Activated CD4-positive, alpha-beta T cell treated with anti-CD3 and anti-CD28 coated beads, Interleukin-2, amount 50 U/mL, for 48 hours (primary cell): ENCODE results near the gene LENG9.
"Not testable (repeated sequence)": the region's sequence is repeated elsewhere in the genome, so short reads cannot be mapped to it uniquely, and the experiment has no call there.

ENCODE experiments used
- DNase-seq, 2 experiments: peaks; one replicate each; pipeline ENCODE4 v3.0.0-alpha.2; 2020

Gene LENG9

DNA sequence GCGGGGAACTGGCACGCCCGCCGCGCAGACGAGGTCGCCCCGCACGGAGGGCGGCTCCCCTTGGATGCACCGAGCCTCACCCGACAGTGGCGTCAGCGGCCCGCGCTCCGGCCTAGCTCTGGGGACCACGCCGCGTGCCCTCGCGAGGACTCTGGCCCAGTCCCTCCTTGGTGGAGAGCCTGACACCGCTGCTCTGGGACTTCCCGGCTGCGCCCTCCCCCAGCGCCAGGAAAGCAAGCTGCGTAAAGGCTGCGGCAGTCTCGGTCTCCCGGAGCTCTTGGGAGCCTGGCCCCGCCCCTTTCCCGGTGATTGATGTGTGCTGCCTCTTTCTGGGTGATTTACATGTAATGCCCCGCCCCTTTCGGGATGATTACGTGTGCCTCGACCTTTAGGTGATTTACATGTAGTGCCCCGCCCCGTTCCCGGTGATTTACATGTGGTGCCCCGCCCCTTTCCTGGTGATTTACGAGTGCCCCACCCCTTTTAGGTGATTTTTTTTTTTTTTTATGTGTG lies at the start of gene LENG9:
TSS of gene LENG9 (minus strand) at position 248 of the 513 bp plus-strand sequence. CDS start 252 bp downstream, outside the sequence.
- DNase-seq = peak; percentile 99

DNA sequence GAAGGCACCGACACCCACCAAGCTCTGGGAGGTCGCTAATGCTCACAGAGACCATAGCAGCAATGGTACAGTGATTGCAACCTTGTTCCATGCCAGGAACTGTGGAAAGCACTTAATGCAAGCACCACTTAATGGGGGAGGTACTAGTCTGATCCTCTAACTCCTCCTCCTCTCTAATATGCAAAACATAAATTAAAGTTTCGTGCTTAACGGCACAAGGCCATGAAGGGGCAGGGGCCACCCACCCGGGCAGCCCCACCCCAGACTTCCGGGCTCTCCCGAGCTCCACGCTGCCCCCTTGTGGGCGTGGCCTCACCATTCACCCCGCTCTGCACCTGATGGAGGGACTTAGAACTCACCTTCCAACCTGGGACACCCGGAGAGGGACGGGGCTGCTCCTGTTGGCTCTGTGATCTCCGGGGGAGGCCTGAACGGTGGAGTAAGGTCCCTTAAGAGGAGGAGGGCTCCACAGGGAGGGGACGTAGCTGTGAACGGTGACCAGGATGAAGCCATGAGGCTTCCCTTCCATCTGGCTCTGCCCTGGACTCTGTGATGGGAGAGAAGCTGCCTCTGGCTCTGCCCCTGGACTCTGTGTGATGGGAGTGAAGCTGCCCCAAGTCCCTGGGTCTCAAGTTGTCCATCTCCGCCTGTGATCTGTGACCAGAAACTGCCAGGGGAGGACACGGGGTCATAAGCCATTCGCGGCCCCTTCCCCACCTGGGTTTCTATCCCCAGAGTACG lies 45.8 kb upstream of the LENG9 start:
- DNase-seq = not testable (repeated sequence)

DNA sequence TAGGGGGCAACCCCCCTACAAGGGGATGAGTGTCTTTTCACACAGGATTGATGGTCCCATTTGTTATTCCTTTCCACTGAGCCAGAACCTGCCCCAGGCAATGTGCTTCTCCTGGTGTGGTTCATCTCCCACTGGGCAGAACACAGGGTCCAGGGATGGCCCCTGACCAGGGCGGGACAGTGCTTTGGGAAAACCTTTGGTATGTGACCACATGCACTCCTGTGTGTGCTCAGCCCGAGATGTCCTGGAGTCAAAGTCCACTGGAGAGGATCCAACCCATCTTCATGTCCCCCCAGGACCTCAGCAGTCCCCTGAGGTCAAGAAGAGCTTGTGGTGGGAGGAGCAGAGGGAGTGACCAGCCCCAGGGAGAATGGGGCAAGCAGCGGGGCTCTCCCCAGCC lies 44.9 kb upstream of the LENG9 start:
- not testable (repeated sequence) for DNase-seq

DNA sequence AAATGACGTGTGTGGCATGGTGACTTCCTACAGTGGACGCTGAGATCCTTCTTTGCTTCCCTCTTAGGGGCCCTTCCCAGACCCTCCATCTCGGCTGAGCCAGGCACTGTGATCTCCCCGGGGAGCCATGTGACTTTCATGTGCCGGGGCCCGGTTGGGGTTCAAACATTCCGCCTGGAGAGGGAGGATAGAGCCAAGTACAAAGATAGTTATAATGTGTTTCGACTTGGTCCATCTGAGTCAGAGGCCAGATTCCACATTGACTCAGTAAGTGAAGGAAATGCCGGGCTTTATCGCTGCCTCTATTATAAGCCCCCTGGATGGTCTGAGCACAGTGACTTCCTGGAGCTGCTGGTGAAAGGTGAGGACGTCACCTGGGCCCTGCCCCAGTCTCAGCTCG lies 44.2 kb upstream of the LENG9 start:
- DNase-seq = no peak

GRCh38 chr19:54507038-54507717 lies 43.6 kb upstream of the LENG9 start:
- not testable (repeated sequence) for DNase-seq

GRCh38 chr19:54506079-54506478 lies 42.5 kb upstream of the LENG9 start:
- no peak for DNase-seq

DNA sequence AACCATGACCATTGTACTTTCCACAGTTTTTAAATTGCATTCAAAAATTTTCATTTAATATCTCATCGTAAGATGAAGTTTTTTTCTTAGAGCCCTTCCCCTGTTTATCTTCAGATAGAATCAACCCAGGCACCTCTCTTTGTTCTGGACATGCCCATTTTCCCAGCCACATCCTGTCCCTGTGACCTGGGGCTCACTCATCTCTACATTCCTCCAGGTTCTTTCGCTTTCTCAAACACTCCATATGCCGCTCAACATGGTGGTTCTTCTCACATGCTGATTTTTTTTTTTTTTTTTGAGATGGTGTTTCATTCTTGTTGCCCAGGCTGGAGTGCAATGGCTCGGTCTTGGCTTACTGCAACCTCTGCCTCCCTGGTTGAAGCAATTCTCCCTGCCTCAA lies 42.0 kb upstream of the LENG9 start:
- not testable (repeated sequence) for DNase-seq

DNA sequence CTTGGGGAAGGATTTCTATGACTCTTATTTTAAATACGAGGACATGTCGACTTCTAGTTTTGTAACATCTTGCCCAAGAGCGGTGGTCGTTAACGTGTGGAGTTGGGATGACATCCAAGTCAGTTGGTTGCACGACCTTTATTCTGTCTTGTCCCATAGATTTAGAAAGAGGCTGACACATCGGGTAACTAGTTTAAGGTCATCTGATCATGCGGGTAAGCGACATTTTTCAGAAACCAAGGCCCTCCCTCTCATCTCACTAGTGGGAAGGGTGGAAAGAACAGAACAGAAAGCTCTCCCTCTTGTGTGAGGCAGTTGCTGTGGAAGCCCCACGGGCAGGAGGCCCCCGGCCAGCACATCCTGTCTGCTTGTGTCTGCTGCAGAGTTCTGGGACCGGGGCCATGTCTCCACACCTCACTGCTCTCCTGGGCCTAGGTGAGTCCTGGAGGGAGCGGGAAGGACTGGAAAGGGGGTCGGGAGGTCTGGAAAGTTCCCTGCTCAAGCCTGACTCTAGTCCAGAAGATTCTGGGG lies 39.0 kb upstream of the LENG9 start, which contains the start of gene LAIR2:
TSS of gene LAIR2 (plus strand) at position 314 of the 531 bp plus-strand sequence. CDS start at position 402, 88 bp downstream.
- no peak for DNase-seq

DNA sequence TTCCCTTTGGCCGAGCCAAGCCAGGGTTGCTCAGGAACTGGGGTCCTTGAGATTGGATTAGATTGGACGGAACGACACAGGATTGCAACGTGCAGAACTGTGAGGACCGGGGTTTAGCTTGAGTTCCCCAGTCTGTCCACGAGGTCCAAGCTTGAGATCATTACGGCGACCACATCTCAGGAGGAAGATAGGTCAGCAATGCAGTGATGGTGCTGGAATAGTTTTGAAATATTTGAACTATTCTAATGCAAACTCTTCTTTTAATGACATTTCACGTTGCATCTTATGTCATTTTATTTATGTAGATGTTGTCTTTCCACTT lies 34.8 kb upstream of the LENG9 start:
- DNase-seq = not testable (repeated sequence)

DNA sequence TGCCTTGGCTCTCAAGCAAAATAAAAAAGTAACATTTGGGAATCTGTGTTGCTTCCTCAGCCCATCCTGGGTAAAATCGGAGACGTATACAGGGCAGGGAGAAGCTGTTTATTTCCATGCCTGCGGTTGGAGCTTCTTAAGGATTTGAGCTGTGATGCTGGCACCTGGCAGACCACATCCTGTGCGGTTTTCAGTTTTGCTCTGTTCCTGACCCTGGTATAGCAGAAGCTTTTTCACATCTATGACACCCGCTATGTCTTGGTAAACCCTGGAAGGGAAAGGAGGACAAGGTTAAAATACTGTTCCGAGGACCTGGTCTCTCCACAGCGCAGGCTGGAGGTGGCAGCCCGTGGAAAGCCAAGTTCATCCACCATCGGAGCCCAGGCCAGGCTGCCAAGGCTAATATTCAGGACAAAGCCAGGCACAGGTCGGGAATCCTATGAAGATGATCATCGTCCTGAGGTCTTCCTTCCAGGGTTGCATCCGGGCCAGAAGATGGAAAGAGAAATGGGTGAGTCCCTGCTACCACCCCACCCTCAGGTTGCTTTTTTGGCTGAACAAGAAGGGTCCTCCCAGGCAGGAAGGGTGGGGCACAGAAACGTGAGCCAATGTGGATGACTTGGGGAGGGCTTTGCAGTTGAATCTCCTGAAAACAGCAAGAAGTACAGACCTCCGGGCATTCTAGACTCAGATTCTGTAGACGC lies 34.3 kb upstream of the LENG9 start:
- peak in 1 of 2 experiments; percentile 9 for DNase-seq

DNA sequence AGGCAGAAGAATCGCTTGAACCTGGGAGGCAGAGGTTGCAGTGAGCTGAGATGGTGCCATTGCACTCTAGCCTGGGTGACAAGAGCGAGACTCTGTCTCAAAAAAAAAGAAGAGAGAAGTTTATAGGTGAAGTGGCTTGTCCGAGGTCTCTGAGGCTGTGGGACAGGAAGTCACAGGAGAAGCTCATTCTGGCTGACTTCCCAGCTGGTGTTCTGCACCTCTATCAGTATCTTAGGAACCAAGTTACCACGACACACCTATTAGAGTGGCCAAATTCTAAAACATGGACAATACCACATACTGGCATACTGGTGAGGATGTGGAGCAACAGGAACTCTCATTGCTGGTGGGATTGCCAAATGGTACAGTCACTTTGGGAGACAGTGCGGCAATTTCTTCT lies 31.7 kb upstream of the LENG9 start:
- DNase-seq = not testable (repeated sequence)

GRCh38 chr19:54493967-54494585 lies 30.5 kb upstream of the LENG9 start:
- DNase-seq = no peak

- not testable (repeated sequence) for DNase-seq
Measured at GRCh38 chr19:54493056-54493455, 29.5 kb upstream of the LENG9 start.

- DNase-seq = no peak
Measured at GRCh38 chr19:54492568-54492967, 29.0 kb upstream of the LENG9 start.

GRCh38 chr19:54489766-54490165 lies 26.2 kb upstream of the LENG9 start:
- DNase-seq = no peak

DNA sequence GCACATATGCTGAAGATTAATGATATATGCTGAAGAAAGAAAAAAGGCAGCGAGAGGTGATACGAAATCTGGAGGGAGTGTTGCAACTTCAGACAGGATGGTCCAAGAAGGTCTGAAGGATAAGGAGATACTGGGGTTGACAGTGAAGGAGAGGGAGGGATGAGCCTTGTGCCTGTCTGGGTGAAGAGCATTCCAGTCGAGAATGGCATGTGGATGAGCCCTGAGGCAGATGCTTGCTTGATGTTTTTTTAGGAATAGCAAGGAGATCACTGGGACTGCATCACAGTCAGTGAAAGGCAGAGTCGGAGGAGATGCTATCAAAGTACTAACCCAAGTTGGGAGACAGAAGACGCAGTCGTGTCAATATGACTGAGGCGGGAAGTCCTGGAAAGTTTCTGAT lies 25.8 kb upstream of the LENG9 start:
- DNase-seq = no peak

DNA sequence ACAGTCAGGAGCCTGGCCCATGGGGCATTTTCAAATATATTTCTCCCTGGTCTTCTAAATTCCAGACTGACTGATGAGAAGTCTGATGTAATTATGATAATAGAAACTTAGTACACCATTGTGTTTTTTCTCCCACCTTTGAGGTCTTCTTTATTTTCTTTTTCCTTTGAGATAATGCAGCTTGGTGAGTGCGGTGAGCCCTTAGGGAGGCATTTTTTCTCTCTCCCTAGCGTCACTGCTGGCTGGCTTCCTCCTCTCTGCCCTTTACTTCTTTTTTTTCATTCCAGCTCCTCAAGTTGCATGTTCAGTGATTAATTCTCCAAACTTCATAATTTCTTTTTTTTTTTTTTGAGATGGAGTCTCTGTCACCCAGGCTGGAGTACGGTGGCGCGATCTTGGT lies 22.3 kb upstream of the LENG9 start:
- no peak for DNase-seq

DNA sequence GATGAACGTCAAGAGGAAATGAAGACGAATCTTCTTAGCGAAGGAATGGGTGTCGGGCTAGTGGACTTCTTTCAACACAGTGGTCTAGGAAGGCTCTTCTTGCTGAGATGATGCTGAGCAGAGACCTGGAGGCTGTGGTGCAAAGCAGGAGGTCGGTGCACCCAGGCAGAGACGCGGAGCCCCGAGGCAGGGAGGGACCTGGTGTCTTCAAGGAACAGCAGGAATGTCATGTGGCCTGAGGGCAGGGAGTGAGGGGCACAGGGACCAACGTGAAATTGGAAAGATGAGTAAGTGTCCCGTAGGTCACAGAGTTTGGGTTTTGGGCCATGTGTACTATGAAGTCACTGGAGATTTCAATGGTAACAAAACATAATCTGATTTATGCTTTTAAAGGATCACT lies 20.9 kb upstream of the LENG9 start:
- no peak for DNase-seq

- no peak for DNase-seq
Measured at GRCh38 chr19:54482889-54483288, 19.3 kb upstream of the LENG9 start.

DNA sequence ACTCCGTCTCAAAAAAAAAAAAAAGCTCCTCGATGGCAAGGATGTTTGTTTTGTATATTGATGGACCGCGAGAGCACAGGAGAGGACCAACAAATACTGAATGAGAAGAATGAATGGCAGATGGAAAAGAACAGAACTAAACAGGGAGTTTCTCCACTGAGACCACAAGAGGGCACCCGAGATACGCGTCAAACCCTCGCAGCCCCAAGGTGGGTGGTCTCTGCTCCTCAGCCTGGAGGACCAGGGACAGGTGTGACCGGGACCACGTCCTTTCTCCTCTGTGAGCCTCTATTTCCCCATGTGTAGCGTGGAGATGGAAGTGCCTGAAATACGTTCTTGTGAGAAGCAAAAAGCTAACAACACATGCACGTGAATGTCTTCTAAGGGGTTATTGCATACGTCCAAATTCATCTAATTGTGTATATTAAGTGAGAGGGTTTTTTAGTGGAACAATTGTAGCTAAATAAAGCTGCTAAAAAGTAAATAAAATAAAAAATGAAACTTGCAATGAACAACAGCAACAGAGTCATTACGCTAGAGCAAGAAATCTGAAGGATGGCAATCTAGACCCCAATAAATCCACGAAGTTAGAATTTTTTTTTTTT lies 17.9 kb upstream of the LENG9 start:
- peak; percentile 26 to 40 for DNase-seq

DNA sequence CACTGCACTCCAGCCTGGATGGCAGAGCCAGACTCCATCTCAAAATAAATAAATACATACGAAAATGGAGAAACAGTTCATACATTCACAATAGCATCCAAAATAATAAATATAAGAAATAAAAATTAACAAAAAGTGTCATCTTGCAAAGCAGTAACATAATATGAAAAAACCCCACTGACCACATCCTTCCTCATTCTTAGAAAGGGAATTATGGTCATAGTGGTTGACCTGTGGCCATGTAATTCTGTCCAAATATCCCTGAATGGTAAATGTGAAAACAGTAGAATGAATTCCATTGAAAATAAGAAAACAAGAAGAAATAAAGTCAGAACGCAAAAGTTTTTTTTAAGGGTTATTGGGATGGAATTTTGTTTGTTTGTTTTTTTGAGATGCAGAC lies 16.5 kb upstream of the LENG9 start:
- DNase-seq = no peak

- no peak for DNase-seq
Measured at GRCh38 chr19:54478677-54479266, 15.2 kb upstream of the LENG9 start.
